ENCODE results near the gene METTL27.

- no peak for TF ChIP-seq POLR2AphosphoS5 (IDR thresholded peaks at IDR 0.05)
- no peak for TF ChIP-seq EZH2 (IDR thresholded peaks at IDR 0.05; ENCODE audit: borderline replicate concordance, insufficient read depth, low read length, poor library complexity, severe bottlenecking)
- TF ChIP-seq, protein P1, sequence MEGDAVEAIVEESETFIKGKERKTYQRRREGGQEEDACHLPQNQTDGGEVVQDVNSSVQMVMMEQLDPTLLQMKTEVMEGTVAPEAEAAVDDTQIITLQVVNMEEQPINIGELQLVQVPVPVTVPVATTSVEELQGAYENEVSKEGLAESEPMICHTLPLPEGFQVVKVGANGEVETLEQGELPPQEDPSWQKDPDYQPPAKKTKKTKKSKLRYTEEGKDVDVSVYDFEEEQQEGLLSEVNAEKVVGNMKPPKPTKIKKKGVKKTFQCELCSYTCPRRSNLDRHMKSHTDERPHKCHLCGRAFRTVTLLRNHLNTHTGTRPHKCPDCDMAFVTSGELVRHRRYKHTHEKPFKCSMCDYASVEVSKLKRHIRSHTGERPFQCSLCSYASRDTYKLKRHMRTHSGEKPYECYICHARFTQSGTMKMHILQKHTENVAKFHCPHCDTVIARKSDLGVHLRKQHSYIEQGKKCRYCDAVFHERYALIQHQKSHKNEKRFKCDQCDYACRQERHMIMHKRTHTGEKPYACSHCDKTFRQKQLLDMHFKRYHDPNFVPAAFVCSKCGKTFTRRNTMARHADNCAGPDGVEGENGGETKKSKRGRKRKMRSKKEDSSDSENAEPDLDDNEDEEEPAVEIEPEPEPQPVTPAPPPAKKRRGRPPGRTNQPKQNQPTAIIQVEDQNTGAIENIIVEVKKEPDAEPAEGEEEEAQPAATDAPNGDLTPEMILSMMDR (IDR thresholded peaks at IDR 0.05; ENCODE audit: poor library complexity, severe bottlenecking), result peak; percentile 38
Measured at GRCh38 chr7:73865738-73866445, 23.6 kb upstream of the METTL27 start.

Measured in neural cell (in vitro differentiated cells).